ENCODE results near the gene DTX2. TPM values are rescaled to one million over a fixed set of nuclear protein-coding genes. Genes with fewer than 3 reads are reported as not detected.
"Not testable (repeated sequence)": the region's sequence is repeated elsewhere in the genome, so short reads cannot be mapped to it uniquely, and the experiment has no call there.

The DTX2 gene
- total and polyA plus RNA-seq, 2 of the 4 experiments (the other 2 are of a cell fraction) = 1.8 to 7.7 TPM

DNA sequence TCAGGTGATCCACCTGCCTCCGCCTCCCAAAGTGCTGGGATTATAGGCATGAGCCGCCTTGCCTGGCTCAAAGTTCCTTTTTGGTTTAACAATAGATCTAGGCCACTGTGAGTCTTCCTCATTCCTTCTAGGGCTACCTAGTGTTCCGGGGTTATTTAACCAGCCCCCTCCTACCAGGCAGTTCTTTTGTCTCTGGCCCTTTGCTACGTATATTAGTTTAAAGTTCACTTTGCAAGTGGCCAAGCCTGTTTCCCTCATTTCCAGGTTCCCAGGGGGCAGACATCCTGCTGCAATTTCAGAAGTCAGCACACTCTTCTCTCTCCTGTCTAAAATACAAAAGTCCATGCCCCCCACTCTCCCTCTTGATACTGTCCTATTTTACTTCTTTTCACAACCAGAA lies 3.0 kb upstream of the DTX2 start:
- H4K5ac ChIP-seq (ENCODE audit: low read depth, low read length); H4K91ac ChIP-seq (ENCODE audit: insufficient read depth, low read depth, low read length); H2AK5ac ChIP-seq (ENCODE audit: low read depth, low read length); CTCF ChIA-PET; H3K36me3 ChIP-seq (ENCODE audit: control insufficient read depth, insufficient read depth, low read length); H3K4me3 ChIP-seq (ENCODE audit: insufficient read depth, low read depth, low read length); H3K79me1 ChIP-seq (ENCODE audit: low read depth in 1 of 2, low read length in 2 of 2); H3K18ac ChIP-seq (ENCODE audit: low read depth, low read length); H3K14ac ChIP-seq (replicated peaks; ENCODE audit: low read depth, low read length); H3K9me3 ChIP-seq (ENCODE audit: control insufficient read depth, insufficient read depth, low read length); ATAC-seq (ENCODE audit: low read depth); H4K20me1 ChIP-seq (ENCODE audit: insufficient read depth, low read length); H3K56ac ChIP-seq (ENCODE audit: extremely low read depth, insufficient read depth, low read length); DNase-seq; H4K8ac ChIP-seq (ENCODE audit: low read depth in 2 of 2, low read length in 2 of 2); H2BK5ac ChIP-seq (ENCODE audit: low read depth, low read length, poor library complexity, severe bottlenecking); H3K4ac ChIP-seq (ENCODE audit: low read depth, low read length); in situ Hi-C loops (cut with MboI; ENCODE audit: low sequenced_read_pairs); dilution Hi-C loops (cut with HindIII; ENCODE audit: low sequenced_read_pairs, unreplicated experiment); POLR2A ChIA-PET (ENCODE audit: unreplicated experiment); H2BK15ac ChIP-seq (ENCODE audit: low read depth, low read length); H2BK20ac ChIP-seq (ENCODE audit: low read depth, low read length); H3K4me1 ChIP-seq (ENCODE audit: control insufficient read depth, insufficient read depth, low read length); H2AK9ac ChIP-seq (replicated peaks; ENCODE audit: low read depth, low read length, poor library complexity); H3K23ac ChIP-seq (ENCODE audit: low read depth, low read length); H2AFZ ChIP-seq (replicated peaks; ENCODE audit: low read length, poor library complexity); BruUV-seq (replicated peaks); H3K9me1 ChIP-seq (ENCODE audit: insufficient read depth, low read length); H3K9ac ChIP-seq (ENCODE audit: low read depth, low read length); intact Hi-C loops (cut with micrococcal nuclease); H3K4me2 ChIP-seq (ENCODE audit: low read depth, low read length); H2BK120ac ChIP-seq (ENCODE audit: low read depth, low read length); H3K27me3 ChIP-seq (ENCODE audit: control insufficient read depth, insufficient read depth, low read length); H3K27ac ChIP-seq (ENCODE audit: insufficient read depth, low read length): not testable (repeated sequence)
- no CpG with 5 or more reads among the region's 4 CpGs for WGBS, 2 experiments (ENCODE audit: extremely low coverage in 2 of 2, insufficient read length in 1 of 2)

- CTCF ChIA-PET; dilution Hi-C loops (cut with HindIII; ENCODE audit: low sequenced_read_pairs, unreplicated experiment); H3K9ac ChIP-seq (ENCODE audit: low read depth, low read length): not testable (repeated sequence)
Measured at GRCh38 chr7:76460767-76461166, 742 bp upstream of the DTX2 start.

More at GRCh38 chr7:76460767-76461166, 742 bp upstream of the DTX2 start:
- H3K56ac ChIP-seq (ENCODE audit: extremely low read depth, insufficient read depth, low read length); H2BK15ac ChIP-seq (ENCODE audit: low read depth, low read length); H3K14ac ChIP-seq (replicated peaks; ENCODE audit: low read depth, low read length); ATAC-seq (ENCODE audit: low read depth); H4K91ac ChIP-seq (ENCODE audit: insufficient read depth, low read depth, low read length); H3K4ac ChIP-seq (ENCODE audit: low read depth, low read length); DNase-seq; H3K36me3 ChIP-seq (ENCODE audit: control insufficient read depth, insufficient read depth, low read length); H2AK9ac ChIP-seq (replicated peaks; ENCODE audit: low read depth, low read length, poor library complexity); H2AFZ ChIP-seq (replicated peaks; ENCODE audit: low read length, poor library complexity); H4K5ac ChIP-seq (ENCODE audit: low read depth, low read length); H3K23ac ChIP-seq (ENCODE audit: low read depth, low read length); H3K27me3 ChIP-seq (ENCODE audit: control insufficient read depth, insufficient read depth, low read length); in situ Hi-C loops (cut with MboI; ENCODE audit: low sequenced_read_pairs); H2AK5ac ChIP-seq (ENCODE audit: low read depth, low read length); H3K9me3 ChIP-seq (ENCODE audit: control insufficient read depth, insufficient read depth, low read length); intact Hi-C loops (cut with micrococcal nuclease); H3K79me1 ChIP-seq (ENCODE audit: low read depth in 1 of 2, low read length in 2 of 2); H2BK5ac ChIP-seq (ENCODE audit: low read depth, low read length, poor library complexity, severe bottlenecking); H3K4me3 ChIP-seq (ENCODE audit: insufficient read depth, low read depth, low read length); H2BK120ac ChIP-seq (ENCODE audit: low read depth, low read length); H3K18ac ChIP-seq (ENCODE audit: low read depth, low read length); H3K9me1 ChIP-seq (ENCODE audit: insufficient read depth, low read length); H3K27ac ChIP-seq (ENCODE audit: insufficient read depth, low read length); H4K20me1 ChIP-seq (ENCODE audit: insufficient read depth, low read length); H4K8ac ChIP-seq (ENCODE audit: low read depth in 2 of 2, low read length in 2 of 2); H3K4me2 ChIP-seq (ENCODE audit: low read depth, low read length); POLR2A ChIA-PET (ENCODE audit: unreplicated experiment); H3K4me1 ChIP-seq (ENCODE audit: control insufficient read depth, insufficient read depth, low read length); BruUV-seq (replicated peaks); H2BK20ac ChIP-seq (ENCODE audit: low read depth, low read length): not testable (repeated sequence)
- no CpG with 5 or more reads among the region's 20 CpGs for WGBS, 2 experiments (ENCODE audit: extremely low coverage in 2 of 2, insufficient read length in 1 of 2)

Data from IMR-90 (cell line).